Measurements from ENCODE around the gene RIPOR2. TPM values are rescaled to one million over a fixed set of nuclear protein-coding genes. Genes with fewer than 3 reads are reported as not detected.
A peak's percentile ranks its signal among the peaks of the same experiment; 100 is the strongest.

Gene RIPOR2
- polyA plus RNA-seq, 2 donors = 0.41 to 0.61 TPM

- 88 to 90% methylated on average over 4 of the region's 4 CpGs for WGBS, 2 donors
- Histone ChIP-seq H3K4me3 (ENCODE audit: low read depth in 1 of 2, low read length in 2 of 2) (no peak overlapping the region), H3K4me1 (ENCODE audit: control insufficient read depth in 2 of 2, insufficient read depth in 2 of 2, low read length in 1 of 2) (no peaks in the 10 kb centered on the region), H3K36me3 (ENCODE audit: control insufficient read depth in 2 of 2, insufficient read depth in 2 of 2, low read length in 1 of 2) (peaks cover 0 to 3% of the 10 kb centered on the region in 2 donors), H3K9me3 (ENCODE audit: control insufficient read depth in 2 of 2, insufficient read depth in 1 of 2, low read depth in 1 of 2, low read length in 1 of 2) (no peaks in the 10 kb centered on the region), H3K27me3 (ENCODE audit: control insufficient read depth in 1 of 2, insufficient read depth in 2 of 2, low read length in 2 of 2) (no peaks in the 10 kb centered on the region), H3K27ac (ENCODE audit: low read depth in 2 of 2, low read length in 1 of 2) (no peak overlapping the region)
Measured at GRCh38 chr6:24788031-24788665, 147.6 kb downstream of the RIPOR2 start.

GRCh38 chr6:24780206-24780605 lies 155.6 kb downstream of the RIPOR2 start:
- H3K36me3 ChIP-seq (ENCODE audit: control insufficient read depth in 2 of 2, insufficient read depth in 2 of 2, low read length in 1 of 2) = no peaks in the 10 kb centered on the region
- peaks cover 0 to 2% of the 10 kb centered on the region in 2 donors for H3K4me1 ChIP-seq (ENCODE audit: control insufficient read depth in 2 of 2, insufficient read depth in 2 of 2, low read length in 1 of 2)
- H3K27ac ChIP-seq (ENCODE audit: low read depth in 2 of 2, low read length in 1 of 2) = no peak overlapping the region
- no peaks in the 10 kb centered on the region for H3K27me3 ChIP-seq (ENCODE audit: control insufficient read depth in 1 of 2, insufficient read depth in 2 of 2, low read length in 2 of 2)
- WGBS, 2 donors = 85 to 94% methylated on average over 4 of the region's 4 CpGs
- no peak overlapping the region for H3K4me3 ChIP-seq (ENCODE audit: low read depth in 1 of 2, low read length in 2 of 2)
- no peaks in the 10 kb centered on the region for H3K9me3 ChIP-seq (ENCODE audit: control insufficient read depth in 2 of 2, insufficient read depth in 1 of 2, low read depth in 1 of 2, low read length in 1 of 2)

- Histone ChIP-seq H3K9me3 (ENCODE audit: control insufficient read depth in 2 of 2, insufficient read depth in 1 of 2, low read depth in 1 of 2, low read length in 1 of 2) (no peaks in the 10 kb centered on the region), H3K4me1 (ENCODE audit: control insufficient read depth in 2 of 2, insufficient read depth in 2 of 2, low read length in 1 of 2) (peaks cover 0 to 2% of the 10 kb centered on the region in 2 donors), H3K27me3 (ENCODE audit: control insufficient read depth in 1 of 2, insufficient read depth in 2 of 2, low read length in 2 of 2) (no peaks in the 10 kb centered on the region), H3K27ac (ENCODE audit: low read depth in 2 of 2, low read length in 1 of 2) (no peak overlapping the region), H3K4me3 (ENCODE audit: low read depth in 1 of 2, low read length in 2 of 2) (no peak overlapping the region), H3K36me3 (ENCODE audit: control insufficient read depth in 2 of 2, insufficient read depth in 2 of 2, low read length in 1 of 2) (no peaks in the 10 kb centered on the region)
- WGBS, 2 donors = 52 to 60% methylated on average over 3 of the region's 3 CpGs
Measured at GRCh38 chr6:24779416-24780016, 156.2 kb downstream of the RIPOR2 start.

GRCh38 chr6:24778878-24779277 lies 156.9 kb downstream of the RIPOR2 start:
- no peaks in the 10 kb centered on the region for H3K27me3 ChIP-seq (ENCODE audit: control insufficient read depth in 1 of 2, insufficient read depth in 2 of 2, low read length in 2 of 2)
- H3K4me1 ChIP-seq (ENCODE audit: control insufficient read depth in 2 of 2, insufficient read depth in 2 of 2, low read length in 1 of 2) = peaks cover 0 to 2% of the 10 kb centered on the region in 2 donors
- no peak overlapping the region for H3K4me3 ChIP-seq (ENCODE audit: low read depth in 1 of 2, low read length in 2 of 2)
- H3K36me3 ChIP-seq (ENCODE audit: control insufficient read depth in 2 of 2, insufficient read depth in 2 of 2, low read length in 1 of 2) = no peaks in the 10 kb centered on the region
- no peak overlapping the region for H3K27ac ChIP-seq (ENCODE audit: low read depth in 2 of 2, low read length in 1 of 2)
- no peaks in the 10 kb centered on the region for H3K9me3 ChIP-seq (ENCODE audit: control insufficient read depth in 2 of 2, insufficient read depth in 1 of 2, low read depth in 1 of 2, low read length in 1 of 2)

GRCh38 chr6:24778121-24778520 lies 157.6 kb downstream of the RIPOR2 start:
- Histone ChIP-seq H3K36me3 (ENCODE audit: control insufficient read depth in 2 of 2, insufficient read depth in 2 of 2, low read length in 1 of 2) (no peaks in the 10 kb centered on the region), H3K4me3 (ENCODE audit: low read depth in 1 of 2, low read length in 2 of 2) (no peak overlapping the region), H3K4me1 (ENCODE audit: control insufficient read depth in 2 of 2, insufficient read depth in 2 of 2, low read length in 1 of 2) (peaks cover 0 to 2% of the 10 kb centered on the region in 2 donors), H3K27ac (ENCODE audit: low read depth in 2 of 2, low read length in 1 of 2) (no peak overlapping the region), H3K27me3 (ENCODE audit: control insufficient read depth in 1 of 2, insufficient read depth in 2 of 2, low read length in 2 of 2) (no peaks in the 10 kb centered on the region), H3K9me3 (ENCODE audit: control insufficient read depth in 2 of 2, insufficient read depth in 1 of 2, low read depth in 1 of 2, low read length in 1 of 2) (no peaks in the 10 kb centered on the region)
- WGBS, 2 donors = 54 to 97% methylated on average over 1 of the region's 1 CpG

- H3K9me3 ChIP-seq (ENCODE audit: control insufficient read depth in 2 of 2, insufficient read depth in 1 of 2, low read depth in 1 of 2, low read length in 1 of 2) = no peaks in the 10 kb centered on the region
- peaks cover 0 to 2% of the 10 kb centered on the region in 2 donors for H3K4me1 ChIP-seq (ENCODE audit: control insufficient read depth in 2 of 2, insufficient read depth in 2 of 2, low read length in 1 of 2)
- 38 to 41% methylated on average over 1 of the region's 1 CpG for WGBS, 2 donors
- no peaks in the 10 kb centered on the region for H3K36me3 ChIP-seq (ENCODE audit: control insufficient read depth in 2 of 2, insufficient read depth in 2 of 2, low read length in 1 of 2)
- H3K27me3 ChIP-seq (ENCODE audit: control insufficient read depth in 1 of 2, insufficient read depth in 2 of 2, low read length in 2 of 2) = no peaks in the 10 kb centered on the region
- no peak overlapping the region for H3K4me3 ChIP-seq (ENCODE audit: low read depth in 1 of 2, low read length in 2 of 2)
- H3K27ac ChIP-seq (ENCODE audit: low read depth in 2 of 2, low read length in 1 of 2) = no peak overlapping the region
Measured at GRCh38 chr6:24777227-24777626, 158.5 kb downstream of the RIPOR2 start.

- Histone ChIP-seq H3K4me3 (ENCODE audit: low read depth in 1 of 2, low read length in 2 of 2) (peak overlapping the region; percentile 84 to 93), H3K27me3 (ENCODE audit: control insufficient read depth in 1 of 2, insufficient read depth in 2 of 2, low read length in 2 of 2) (no peaks in the 10 kb centered on the region), H3K9me3 (ENCODE audit: control insufficient read depth in 2 of 2, insufficient read depth in 1 of 2, low read depth in 1 of 2, low read length in 1 of 2) (no peaks in the 10 kb centered on the region), H3K27ac (ENCODE audit: low read depth in 2 of 2, low read length in 1 of 2) (peak overlapping the region; percentile 98 to 100), H3K4me1 (ENCODE audit: control insufficient read depth in 2 of 2, insufficient read depth in 2 of 2, low read length in 1 of 2) (peaks cover 0 to 2% of the 10 kb centered on the region in 2 donors), H3K36me3 (ENCODE audit: control insufficient read depth in 2 of 2, insufficient read depth in 2 of 2, low read length in 1 of 2) (no peaks in the 10 kb centered on the region)
- WGBS, 2 donors = 3 to 4% methylated on average over 20 of the region's 20 CpGs
Measured at GRCh38 chr6:24775520-24776058, 160.2 kb downstream of the RIPOR2 start.

GRCh38 chr6:24774696-24775519 lies 160.9 kb downstream of the RIPOR2 start, which contains the start of gene GMNN:
Gene GMNN, plus strand, starts transcription at chr6:24774937. Its CDS starts 2,310 bp downstream, at chr6:24777247.
- Histone ChIP-seq H3K36me3 (ENCODE audit: control insufficient read depth in 2 of 2, insufficient read depth in 2 of 2, low read length in 1 of 2) (no peaks in the 10 kb centered on the region), H3K4me3 (ENCODE audit: low read depth in 1 of 2, low read length in 2 of 2) (peak within 1 kb of the TSS; percentile 84 to 93), H3K9me3 (ENCODE audit: control insufficient read depth in 2 of 2, insufficient read depth in 1 of 2, low read depth in 1 of 2, low read length in 1 of 2) (no peaks in the 10 kb centered on the region), H3K4me1 (ENCODE audit: control insufficient read depth in 2 of 2, insufficient read depth in 2 of 2, low read length in 1 of 2) (peaks cover 0 to 2% of the 10 kb centered on the region in 2 donors), H3K27me3 (ENCODE audit: control insufficient read depth in 1 of 2, insufficient read depth in 2 of 2, low read length in 2 of 2) (no peaks in the 10 kb centered on the region), H3K27ac (ENCODE audit: low read depth in 2 of 2, low read length in 1 of 2) (peak within 1 kb of the TSS; percentile 98 to 100)
- WGBS, 2 donors = 1% methylated on average over 75 of the region's 75 CpGs

- 94 to 95% methylated on average over 5 of the region's 5 CpGs for WGBS, 2 donors
- no peaks in the 10 kb centered on the region for H3K36me3 ChIP-seq (ENCODE audit: control insufficient read depth in 2 of 2, insufficient read depth in 2 of 2, low read length in 1 of 2)
- no peaks in the 10 kb centered on the region for H3K4me1 ChIP-seq (ENCODE audit: control insufficient read depth in 2 of 2, insufficient read depth in 2 of 2, low read length in 1 of 2)
- no peak overlapping the region for H3K27ac ChIP-seq (ENCODE audit: low read depth in 2 of 2, low read length in 1 of 2)
- no peak overlapping the region for H3K4me3 ChIP-seq (ENCODE audit: low read depth in 1 of 2, low read length in 2 of 2)
- H3K9me3 ChIP-seq (ENCODE audit: control insufficient read depth in 2 of 2, insufficient read depth in 1 of 2, low read depth in 1 of 2, low read length in 1 of 2) = no peaks in the 10 kb centered on the region
- H3K27me3 ChIP-seq (ENCODE audit: control insufficient read depth in 1 of 2, insufficient read depth in 2 of 2, low read length in 2 of 2) = no peaks in the 10 kb centered on the region
Measured at GRCh38 chr6:24768361-24768760, 167.4 kb downstream of the RIPOR2 start.
